Upper lobe of left lung (tissue), 4 donors: ENCODE data around the gene PPP2R2C.

Experiments used
- CTCF ChIP-seq, 6 experiments: fragments of 450-650 bp in 4 of 6; fragments of 200-600 bp in 2 of 6; sonication (generic) in 2 of 6; IDR thresholded peaks; one replicate each; pipeline ENCODE4 v1.5.1; 2016 to 2019; ENCODE audit warnings: antibody characterized with exemption in 6 of 6
- POLR2AphosphoS5 ChIP-seq, 2 donors: sonication (generic); formaldehyde crosslinking; IDR thresholded peaks; one replicate each; pipeline ENCODE4 v1.5.1; 2017; ENCODE audit warnings: antibody characterized with exemption in 2 of 2

DNA sequence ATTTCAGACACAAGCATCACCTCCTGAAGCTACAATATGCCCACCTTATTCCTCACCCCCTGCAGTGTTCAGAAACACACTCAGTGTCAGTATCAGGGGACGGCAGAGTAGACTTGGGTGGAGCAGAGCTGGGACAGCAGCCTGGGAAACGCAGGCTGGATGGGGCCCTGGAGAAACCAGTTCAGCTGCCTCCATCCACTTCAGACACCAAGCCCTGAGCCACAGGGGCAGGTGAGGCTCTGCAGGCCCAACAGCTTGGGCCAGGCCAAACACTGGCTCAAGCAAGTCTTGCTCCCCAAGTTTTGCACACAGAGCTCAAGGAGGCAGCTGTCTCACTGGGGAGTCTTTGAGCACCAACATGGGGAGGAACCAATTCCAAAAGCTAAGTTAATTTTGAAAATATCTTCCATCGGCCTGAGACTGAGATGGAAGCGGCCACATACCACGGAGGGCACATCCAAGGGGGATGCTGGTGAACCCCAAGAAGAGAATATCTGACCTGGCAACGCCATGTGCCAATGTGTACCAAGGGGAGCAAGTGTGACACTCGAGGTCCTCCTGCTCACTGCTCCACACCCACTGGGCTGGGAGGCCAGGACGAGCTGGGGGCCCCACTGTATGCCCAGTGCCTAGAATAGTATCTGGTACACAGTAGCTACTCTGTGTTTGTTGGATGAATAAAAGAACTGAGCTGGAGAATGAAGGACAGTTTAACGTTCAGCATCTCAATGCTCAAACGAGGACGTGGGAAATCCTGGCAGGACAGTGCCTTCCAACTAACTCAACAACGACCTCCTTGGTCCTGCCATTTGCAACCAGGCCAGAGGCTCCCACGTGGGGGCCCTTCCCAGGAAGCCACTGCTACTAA lies 45.6 kb downstream of the PPP2R2C start:
- TF ChIP-seq CTCF (IDR thresholded peaks at IDR 0.05) (no peak), POLR2AphosphoS5 (IDR thresholded peaks at IDR 0.05) (no peak)
